K562 (cell line): ENCODE measurements around the gene NOS2. TPM values are rescaled to one million over a fixed set of nuclear protein-coding genes. Genes with fewer than 3 reads are reported as not detected.

Experiments used
- PTRF ChIP-seq: fragments of 450-650 bp; IDR thresholded peaks from 2 replicates; pipeline ENCODE4 v1.6.1; 2016; ENCODE audit warnings: mild to moderate bottlenecking, missing genetic modification characterization, missing compliant biosample characterization
- REST ChIP-seq, 2 experiments: fragments of 450-650 bp; formaldehyde crosslinking in 1 of 2; IDR thresholded peaks; 2 replicates each; pipeline versions ENCODE4 v1.4.0 to v1.6.1; 2014 to 2020; ENCODE audit warnings: mild to moderate bottlenecking in 2 of 2, borderline replicate concordance in 1 of 2, low read depth in 1 of 2
- polyA plus RNA-seq, 8 experiments: library from polyadenylated mRNA; depleted of rRNA in 4 of 8; stranded (reverse) in 5 of 8; unstranded in 3 of 8; fragments of >200 nt; fragmentation: Nextera tagmentation in 2 of 8; fragmentation: Illumina TruSeq in 1 of 8; extraction: Ambion mirVana in 2 of 8; extraction: Trizol in 1 of 8; gene quantifications; 2 replicates each; pipeline versions ENCODE4 v1.2.1 to v1.2.3, GENCODE V29; 2011 to 2014; ENCODE audit warnings: inconsistent platforms in 1 of 8, missing spikeins in 1 of 8
- total RNA-seq, 7 experiments: library from RNA; depleted of rRNA in 6 of 7; stranded (reverse); fragments of >200 nt in 6 of 7; fragmentation: Illumina TruSeq in 2 of 7; extraction: Trizol in 2 of 7; gene quantifications; 2 replicates each; pipeline versions ENCODE4 v1.2.1 to v1.2.3, GENCODE V29; 2011 to 2021; ENCODE audit warnings: low replicate concordance in 1 of 7

The NOS2 gene
- total and polyA plus RNA-seq, 9 of the 15 experiments (the other 6 are each of a cell fraction or from before 2014, with no cell fraction given), result not detected

DNA sequence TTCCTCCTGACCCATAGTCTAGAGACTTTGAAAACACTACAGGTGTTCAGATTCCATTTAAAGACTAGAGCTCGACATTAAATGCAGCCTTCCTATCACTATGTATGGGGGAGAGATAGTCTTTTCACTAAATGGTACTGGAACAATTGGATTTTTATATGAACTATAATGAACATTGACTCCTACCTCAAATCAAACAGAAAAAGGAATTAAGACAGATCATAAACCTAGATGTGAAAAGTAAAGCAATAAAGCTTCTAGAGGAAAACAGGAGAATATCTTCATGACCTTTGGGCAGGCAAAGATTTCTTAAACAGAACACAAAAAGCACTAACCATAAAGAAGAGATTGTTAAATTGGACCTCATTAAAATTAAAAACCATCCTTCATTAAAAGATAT, 18.8 kb upstream of the NOS2 start (continued):
- no peak for TF ChIP-seq REST (IDR thresholded peaks at IDR 0.05; ENCODE audit: borderline replicate concordance)
- TF ChIP-seq REST (CRISPR knock-in tag; IDR thresholded peaks at IDR 0.05; ENCODE audit: low read depth), result no peak
- TF ChIP-seq PTRF, result no peak
